Neural cell (in vitro differentiated cells): ENCODE measurements around the gene NOP10. TPM values are rescaled to one million over a fixed set of nuclear protein-coding genes. Genes with fewer than 3 reads are reported as not detected.

Experiments used
- H2AFZ ChIP-seq: fragments of 200-600, 300-800 bp; sonication (generic), shearing (Covaris generic); 2 replicates; pipeline ENCODE4 v1.6.0; 2014; ENCODE audit warnings: low read depth, mild to moderate bottlenecking, antibody characterized with exemption, low read length, moderate library complexity
- H3F3A ChIP-seq: fragments of 200-600 bp; shearing (Covaris generic); 2 replicates; pipeline ENCODE4 v1.6.1; 2016; ENCODE audit warnings: mild to moderate bottlenecking, moderate library complexity, mixed read lengths, antibody characterized with exemption, low read length; ENCODE audit not compliant: insufficient read depth, poor library complexity, severe bottlenecking
- H3K27ac ChIP-seq: fragments of 200-600, 300-800 bp; sonication (generic), shearing (Covaris generic); 2 replicates; pipeline ENCODE4 v1.5.1; 2014; ENCODE audit warnings: mild to moderate bottlenecking, low read length, moderate library complexity
- H3K27me3 ChIP-seq: fragments of 300-800, 200-600 bp; sonication (generic), shearing (Covaris generic); 2 replicates; pipeline ENCODE4 v1.6.0; 2014; ENCODE audit warnings: mild to moderate bottlenecking, low read depth, low read length, moderate library complexity; ENCODE audit not compliant: insufficient read depth
- H3K36me3 ChIP-seq: fragments of 300-800, 200-600 bp; sonication (generic), shearing (Covaris generic); 2 replicates; pipeline ENCODE4 v1.5.1; 2014; ENCODE audit warnings: mild to moderate bottlenecking, antibody characterized with exemption, low read length, moderate library complexity; ENCODE audit not compliant: insufficient read depth
- H3K4me2 ChIP-seq: fragments of 300-800, 200-600 bp; sonication (generic), shearing (Covaris generic); 2 replicates; pipeline ENCODE4 v1.6.0; 2014; ENCODE audit warnings: mild to moderate bottlenecking, low read length
- H3K4me3 ChIP-seq: fragments of 300-800, 200-600 bp; sonication (generic), shearing (Covaris generic); 2 replicates; pipeline ENCODE4 v1.5.1; 2014; ENCODE audit warnings: mild to moderate bottlenecking, low read length, moderate library complexity
- H3K79me2 ChIP-seq: fragments of 200-600 bp; shearing (Covaris generic); replicated peaks from 2 replicates; pipeline ENCODE4 v1.6.0; 2014; ENCODE audit warnings: mild to moderate bottlenecking, low read length, moderate library complexity; ENCODE audit not compliant: insufficient read depth
- H3K9ac ChIP-seq: fragments of 300-800, 200-600 bp; sonication (generic), shearing (Covaris generic); 2 replicates; pipeline ENCODE4 v1.6.1; 2016; ENCODE audit warnings: mild to moderate bottlenecking, low read length, mixed read lengths
- H3K9me2 ChIP-seq: fragments of 200-600 bp; shearing (Covaris generic); 2 replicates; pipeline ENCODE4 v1.6.1; 2016; ENCODE audit warnings: mild to moderate bottlenecking, low read length, mixed read lengths; ENCODE audit not compliant: insufficient read depth
- H3K9me3 ChIP-seq: fragments of 200-600, 300-800 bp; sonication (generic), shearing (Covaris generic); 2 replicates; pipeline ENCODE4 v1.6.1; 2016; ENCODE audit warnings: mild to moderate bottlenecking, mixed run types, low read length, moderate library complexity, mixed read lengths
- H4K20me1 ChIP-seq: fragments of 200-600 bp; shearing (Covaris generic); 2 replicates; pipeline ENCODE4 v1.6.1; 2016; ENCODE audit warnings: mild to moderate bottlenecking, mixed run types; ENCODE audit not compliant: insufficient read depth
- EP300 ChIP-seq: fragments of 450-650 bp; conservative IDR thresholded peaks from 2 replicates; pipeline ENCODE4 v1.6.1; 2014; ENCODE audit warnings: antibody characterized with exemption, mild to moderate bottlenecking, moderate library complexity; ENCODE audit not compliant: poor library complexity, severe bottlenecking
- EZH2 ChIP-seq: fragments of 200-600, 300-800 bp; shearing (Covaris generic), sonication (generic); IDR thresholded peaks from 2 replicates; pipeline ENCODE4 v1.6.1; 2014; ENCODE audit warnings: antibody characterized with exemption, low read length, borderline replicate concordance, mild to moderate bottlenecking; ENCODE audit not compliant: insufficient read depth, poor library complexity, severe bottlenecking
- MXI1 ChIP-seq: fragments of 450-650 bp; conservative IDR thresholded peaks from 2 replicates; pipeline ENCODE4 v1.6.1; 2014; ENCODE audit warnings: antibody characterized with exemption, mild to moderate bottlenecking; ENCODE audit not compliant: poor library complexity, severe bottlenecking
- POLR2AphosphoS5 ChIP-seq: IDR thresholded peaks from 2 replicates; pipeline ENCODE4 v1.6.1; 2012
- RAD21 ChIP-seq: fragments of 450-650 bp; conservative IDR thresholded peaks from 2 replicates; pipeline ENCODE4 v1.6.1; 2014; ENCODE audit warnings: antibody characterized with exemption, mild to moderate bottlenecking, moderate library complexity
- SMC3 ChIP-seq: fragments of 450-650 bp; conservative IDR thresholded peaks from 2 replicates; pipeline ENCODE4 v1.6.1; 2014; ENCODE audit warnings: antibody characterized with exemption, mild to moderate bottlenecking, moderate library complexity; ENCODE audit not compliant: poor library complexity
- TAF1 ChIP-seq: IDR thresholded peaks from 2 replicates; pipeline ENCODE4 v1.6.1; 2012; ENCODE audit warnings: low read depth
- polyA plus RNA-seq: library from polyadenylated mRNA; depleted of rRNA; stranded (reverse); fragments of >200 nt; gene quantifications from 2 replicates; pipeline ENCODE4 v1.2.3, GENCODE V29; 2014
- TF ChIP-seq, protein P1 (sequence below): fragments of 450-650 bp; IDR thresholded peaks from 2 replicates; pipeline ENCODE4 v1.5.1; 2014; ENCODE audit warnings: antibody characterized with exemption, mild to moderate bottlenecking, moderate library complexity; ENCODE audit not compliant: poor library complexity, severe bottlenecking
- TF ChIP-seq, protein P2 (sequence below): IDR thresholded peaks from 2 replicates; pipeline ENCODE4 v1.6.1; 2012; ENCODE audit warnings: borderline replicate concordance

NOP10 gene
- polyA plus RNA-seq, 1 donor from 2014 or later = 263 TPM

DNA sequence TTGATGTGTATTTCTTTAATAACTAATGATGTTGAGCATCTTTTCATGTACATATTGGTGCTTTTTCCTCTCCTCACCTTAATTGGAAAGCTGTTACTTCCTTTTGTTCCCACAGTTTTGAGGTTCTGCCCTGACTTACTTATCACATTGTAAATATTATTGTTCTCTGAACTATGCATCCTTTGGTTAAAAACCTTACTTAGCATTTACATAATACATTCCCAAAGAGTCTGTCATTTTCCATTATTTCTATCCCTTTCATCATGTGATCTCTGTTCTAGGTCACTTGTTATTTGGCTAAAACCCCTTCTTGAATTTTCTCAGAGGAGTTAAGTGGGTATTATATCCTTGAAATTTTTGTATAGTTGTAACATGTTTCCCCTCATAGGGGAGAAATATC is 38.3 kb downstream of the NOP10 start:
- TF ChIP-seq TAF1 (no peak), RAD21 (no peak), EZH2 (no peak), SMC3 (no peak), POLR2AphosphoS5 (no peak), MXI1 (no peak)
- TF ChIP-seq, protein P1, sequence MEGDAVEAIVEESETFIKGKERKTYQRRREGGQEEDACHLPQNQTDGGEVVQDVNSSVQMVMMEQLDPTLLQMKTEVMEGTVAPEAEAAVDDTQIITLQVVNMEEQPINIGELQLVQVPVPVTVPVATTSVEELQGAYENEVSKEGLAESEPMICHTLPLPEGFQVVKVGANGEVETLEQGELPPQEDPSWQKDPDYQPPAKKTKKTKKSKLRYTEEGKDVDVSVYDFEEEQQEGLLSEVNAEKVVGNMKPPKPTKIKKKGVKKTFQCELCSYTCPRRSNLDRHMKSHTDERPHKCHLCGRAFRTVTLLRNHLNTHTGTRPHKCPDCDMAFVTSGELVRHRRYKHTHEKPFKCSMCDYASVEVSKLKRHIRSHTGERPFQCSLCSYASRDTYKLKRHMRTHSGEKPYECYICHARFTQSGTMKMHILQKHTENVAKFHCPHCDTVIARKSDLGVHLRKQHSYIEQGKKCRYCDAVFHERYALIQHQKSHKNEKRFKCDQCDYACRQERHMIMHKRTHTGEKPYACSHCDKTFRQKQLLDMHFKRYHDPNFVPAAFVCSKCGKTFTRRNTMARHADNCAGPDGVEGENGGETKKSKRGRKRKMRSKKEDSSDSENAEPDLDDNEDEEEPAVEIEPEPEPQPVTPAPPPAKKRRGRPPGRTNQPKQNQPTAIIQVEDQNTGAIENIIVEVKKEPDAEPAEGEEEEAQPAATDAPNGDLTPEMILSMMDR = no peak
- TF ChIP-seq, protein P2, sequence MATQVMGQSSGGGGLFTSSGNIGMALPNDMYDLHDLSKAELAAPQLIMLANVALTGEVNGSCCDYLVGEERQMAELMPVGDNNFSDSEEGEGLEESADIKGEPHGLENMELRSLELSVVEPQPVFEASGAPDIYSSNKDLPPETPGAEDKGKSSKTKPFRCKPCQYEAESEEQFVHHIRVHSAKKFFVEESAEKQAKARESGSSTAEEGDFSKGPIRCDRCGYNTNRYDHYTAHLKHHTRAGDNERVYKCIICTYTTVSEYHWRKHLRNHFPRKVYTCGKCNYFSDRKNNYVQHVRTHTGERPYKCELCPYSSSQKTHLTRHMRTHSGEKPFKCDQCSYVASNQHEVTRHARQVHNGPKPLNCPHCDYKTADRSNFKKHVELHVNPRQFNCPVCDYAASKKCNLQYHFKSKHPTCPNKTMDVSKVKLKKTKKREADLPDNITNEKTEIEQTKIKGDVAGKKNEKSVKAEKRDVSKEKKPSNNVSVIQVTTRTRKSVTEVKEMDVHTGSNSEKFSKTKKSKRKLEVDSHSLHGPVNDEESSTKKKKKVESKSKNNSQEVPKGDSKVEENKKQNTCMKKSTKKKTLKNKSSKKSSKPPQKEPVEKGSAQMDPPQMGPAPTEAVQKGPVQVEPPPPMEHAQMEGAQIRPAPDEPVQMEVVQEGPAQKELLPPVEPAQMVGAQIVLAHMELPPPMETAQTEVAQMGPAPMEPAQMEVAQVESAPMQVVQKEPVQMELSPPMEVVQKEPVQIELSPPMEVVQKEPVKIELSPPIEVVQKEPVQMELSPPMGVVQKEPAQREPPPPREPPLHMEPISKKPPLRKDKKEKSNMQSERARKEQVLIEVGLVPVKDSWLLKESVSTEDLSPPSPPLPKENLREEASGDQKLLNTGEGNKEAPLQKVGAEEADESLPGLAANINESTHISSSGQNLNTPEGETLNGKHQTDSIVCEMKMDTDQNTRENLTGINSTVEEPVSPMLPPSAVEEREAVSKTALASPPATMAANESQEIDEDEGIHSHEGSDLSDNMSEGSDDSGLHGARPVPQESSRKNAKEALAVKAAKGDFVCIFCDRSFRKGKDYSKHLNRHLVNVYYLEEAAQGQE = no peak
- Histone ChIP-seq H4K20me1 (no peaks in the 10 kb centered on the region), H3F3A (no peaks in the 10 kb centered on the region), H3K9me3 (no peaks in the 10 kb centered on the region), H3K9me2 (no peaks in the 10 kb centered on the region), H3K4me2 (no peak overlapping the region), H3K79me2 (no peaks in the 10 kb centered on the region), H2AFZ (no peak overlapping the region), H3K9ac (no peak overlapping the region), H3K36me3 (no peaks in the 10 kb centered on the region), H3K27ac (no peak overlapping the region), H3K27me3 (no peaks in the 10 kb centered on the region), H3K4me3 (no peak overlapping the region)

DNA sequence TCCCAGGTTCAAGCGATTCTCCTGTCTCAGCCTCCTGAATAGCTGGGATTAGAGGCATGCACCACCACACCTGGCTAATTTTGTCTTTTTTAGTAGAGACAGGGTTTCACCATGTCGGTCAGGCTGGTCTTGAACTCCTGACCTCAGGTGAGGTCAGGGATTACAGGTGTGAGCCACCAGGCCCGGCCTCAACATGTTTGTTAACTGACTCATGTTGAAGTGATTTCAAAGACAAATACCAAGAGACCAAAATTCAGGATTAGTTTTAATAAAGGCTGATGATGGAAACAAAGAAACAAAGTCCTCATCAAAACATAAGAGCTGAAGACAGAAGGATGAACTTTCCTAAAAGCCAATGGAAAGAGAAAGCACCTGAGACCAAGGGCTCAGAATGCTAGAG is 41.9 kb downstream of the NOP10 start:
- Histone ChIP-seq H3K9ac (no peak overlapping the region), H3K27me3 (no peaks in the 10 kb centered on the region), H3K9me3 (no peaks in the 10 kb centered on the region), H3K27ac (no peak overlapping the region), H3K79me2 (no peaks in the 10 kb centered on the region), H3K4me3 (no peak overlapping the region), H4K20me1 (no peaks in the 10 kb centered on the region), H3K9me2 (no peaks in the 10 kb centered on the region), H3K36me3 (no peaks in the 10 kb centered on the region), H3F3A (no peaks in the 10 kb centered on the region), H2AFZ (no peak overlapping the region), H3K4me2 (no peak overlapping the region)
- TF ChIP-seq, protein P1 = no peak
- TF ChIP-seq SMC3 = no peak
- no peak for TF ChIP-seq POLR2AphosphoS5
- no peak for TF ChIP-seq EP300
- TF ChIP-seq MXI1 = no peak
- TF ChIP-seq RAD21 = no peak
- TF ChIP-seq TAF1 = no peak
